T follicular helper cell (primary cell): Measurements from ENCODE around the gene EPHB2.

Source experiments
- DNase-seq: peaks from one replicate; pipeline ENCODE4 v3.0.0-alpha.2; 2020; ENCODE audit warnings: low read depth

Gene EPHB2

DNA sequence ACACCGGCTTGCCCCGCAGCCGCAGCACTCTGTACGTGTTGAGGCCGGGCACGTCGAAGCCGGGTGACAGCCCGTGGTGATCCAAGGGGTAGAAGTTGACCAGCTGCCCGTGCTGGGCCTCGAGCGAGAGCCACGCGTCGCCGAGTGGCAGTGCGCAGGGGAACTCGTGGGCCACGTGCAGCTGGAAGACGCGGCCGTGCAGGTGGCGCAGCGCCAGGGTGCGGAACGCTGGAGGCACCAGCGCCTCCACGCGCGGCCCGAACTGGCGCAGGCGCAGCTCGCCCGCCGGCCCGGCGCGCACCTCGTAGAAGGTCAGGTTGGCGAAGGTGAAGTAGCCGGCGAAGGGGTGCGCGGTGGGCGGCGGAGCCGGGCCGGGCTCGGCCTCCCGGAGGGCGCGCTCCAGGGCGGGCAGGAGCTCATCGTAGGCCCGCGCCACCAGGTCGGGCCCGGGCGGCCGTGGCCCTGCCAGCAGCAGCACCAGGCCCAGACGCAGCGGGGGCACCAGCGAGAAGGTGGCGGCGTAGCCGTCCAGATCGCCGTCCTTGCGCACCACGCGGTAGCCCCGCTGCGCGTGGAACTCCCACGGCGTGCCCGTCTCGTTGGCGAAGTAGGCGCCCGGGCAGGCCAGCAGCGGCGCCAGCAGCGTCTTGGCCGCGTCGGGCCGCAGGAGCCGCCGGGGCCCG, 242.6 kb downstream of the EPHB2 start:
- DNase-seq = no peak

GRCh38 chr1:22953740-22954141, 243.1 kb downstream of the EPHB2 start:
- no peak for DNase-seq

- DNase-seq = no peak
Observed at GRCh38 chr1:22955146-22955545, 244.5 kb downstream of the EPHB2 start.

GRCh38 chr1:22957066-22957465, 246.4 kb downstream of the EPHB2 start:
- no peak for DNase-seq

- DNase-seq = no peak
Observed at GRCh38 chr1:22958556-22958955, 247.9 kb downstream of the EPHB2 start.

DNA sequence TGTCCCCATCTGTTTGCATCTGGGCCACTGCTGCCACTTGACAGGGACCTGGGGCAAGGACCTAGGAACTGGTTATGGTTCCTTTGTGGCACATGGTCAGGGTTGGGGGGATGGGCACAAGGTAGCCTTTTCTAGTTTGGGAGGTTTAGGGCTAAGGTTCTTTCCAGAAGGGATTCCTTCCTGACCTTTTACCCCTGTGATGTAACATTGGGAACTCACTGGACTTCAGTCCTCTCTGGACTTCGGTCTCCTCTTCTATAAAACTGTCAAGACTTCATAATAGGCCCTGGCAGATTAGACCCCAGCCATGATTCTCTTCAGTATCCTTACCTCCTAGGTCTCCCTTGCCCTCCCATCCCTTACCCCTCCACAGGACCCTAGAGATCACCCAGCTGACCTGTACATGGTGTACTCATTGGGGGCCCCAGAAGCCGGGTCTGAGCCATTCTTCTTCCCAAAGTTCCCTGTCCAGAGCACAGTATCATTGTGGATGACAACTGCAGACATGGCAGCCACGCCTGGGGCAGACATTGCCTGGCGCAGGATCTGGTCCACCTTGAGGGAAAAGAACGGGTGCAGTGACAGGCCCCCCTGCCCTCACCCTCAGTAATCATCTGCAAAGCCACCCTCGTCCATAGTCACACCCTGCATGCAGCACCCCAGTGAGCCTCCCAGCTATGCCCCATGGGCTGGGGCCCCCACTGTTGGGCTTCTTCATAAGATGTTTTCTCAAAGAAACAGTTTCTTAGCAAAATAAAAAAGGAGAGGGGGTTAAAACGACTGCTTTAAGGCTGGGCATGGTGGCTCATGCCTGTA, 249.1 kb downstream of the EPHB2 start:
- DNase-seq = no peak

DNA sequence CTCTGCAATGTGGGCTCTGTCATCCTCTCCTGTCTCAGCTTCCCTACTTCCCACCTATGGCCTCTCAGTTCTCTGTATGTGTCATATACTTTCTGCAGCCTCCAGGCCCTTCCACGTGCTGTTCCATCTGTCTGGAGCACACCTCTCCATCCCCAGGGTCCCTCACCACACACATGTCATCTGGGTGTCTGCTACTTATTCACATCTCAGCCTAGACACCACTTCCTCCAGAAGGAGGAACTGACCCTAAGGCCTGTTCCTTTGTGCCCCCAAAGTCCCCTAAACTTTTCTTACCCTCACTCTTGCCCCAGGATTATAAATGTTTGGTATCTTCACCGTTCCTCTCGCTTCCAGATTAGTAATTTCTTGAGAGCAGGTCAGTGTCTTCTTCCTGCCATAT, 251.9 kb downstream of the EPHB2 start:
- no peak for DNase-seq

DNA sequence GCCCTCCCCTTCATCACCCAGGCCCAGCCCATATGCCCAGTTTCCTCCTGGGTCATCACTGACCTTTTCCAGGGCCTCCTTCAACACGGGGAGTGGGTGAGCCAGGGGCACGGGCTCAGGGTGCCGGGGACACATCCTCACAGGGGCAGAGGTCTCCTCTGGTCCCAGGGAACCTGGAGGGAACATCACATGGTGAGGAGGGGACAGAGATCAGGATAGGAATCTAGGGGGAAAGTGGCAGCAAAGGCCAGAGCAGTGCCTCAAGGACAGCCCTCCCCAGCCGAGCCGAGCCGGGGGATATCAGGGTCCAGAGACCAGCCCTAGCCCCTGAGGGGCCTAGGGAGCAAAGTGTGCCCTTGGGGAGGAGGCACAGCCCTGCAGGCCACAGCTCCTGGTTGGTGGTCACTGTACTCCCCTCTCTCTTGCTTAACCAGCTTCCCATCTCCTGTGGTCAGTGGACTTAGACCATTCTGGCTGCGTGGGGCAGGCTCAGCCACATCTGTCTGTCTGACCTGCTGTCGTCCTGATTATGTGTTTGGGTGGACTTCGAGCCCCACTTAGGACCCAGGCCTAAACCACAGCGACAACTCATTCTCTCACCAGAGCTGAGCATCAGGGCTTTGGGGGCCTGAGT, 252.5 kb downstream of the EPHB2 start:
- no peak for DNase-seq

DNA sequence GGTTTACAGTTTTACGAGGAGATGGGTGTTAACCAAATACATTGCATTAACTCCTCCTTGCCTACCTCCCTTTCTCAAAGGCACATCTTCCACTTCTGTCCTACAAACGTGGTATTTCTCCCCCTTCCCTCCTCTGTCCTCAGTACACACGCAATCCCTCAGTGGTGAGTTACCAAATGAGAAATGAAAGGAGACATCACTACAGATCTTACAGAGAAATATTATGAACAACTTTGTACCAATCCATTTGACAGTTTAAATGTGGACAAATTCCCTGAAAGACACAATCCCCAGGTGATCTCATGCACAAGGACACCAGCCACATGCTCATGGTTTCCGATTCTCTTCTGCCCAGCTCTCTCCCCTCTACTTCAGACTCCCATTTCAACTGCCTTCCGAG, 255.7 kb downstream of the EPHB2 start:
- DNase-seq = no peak

GRCh38 chr1:22967833-22968232, 257.2 kb downstream of the EPHB2 start:
- no peak for DNase-seq

- DNase-seq = no peak
Observed at GRCh38 chr1:22969304-22969709, 258.7 kb downstream of the EPHB2 start.

- no peak for DNase-seq
Observed at GRCh38 chr1:22970096-22970495, 259.5 kb downstream of the EPHB2 start.
